HepG2 (cell line): Measurements from ENCODE around the gene STAP1. TPM values are rescaled to one million over a fixed set of nuclear protein-coding genes. Genes with fewer than 3 reads are reported as not detected.

ENCODE experiments used
- ATAC-seq: fragments of 200-7000 bp; cut with Tn5 transposase; 3 replicates; pipeline ENCODE4 v1.9.1; 2020; ENCODE audit warnings: mild to moderate bottlenecking, moderate library complexity
- BruUV-seq: library from RNA; stranded (reverse); fragments of 400-500 nt; replicated peaks from 2 replicates; lab custom pipeline; 2021; lab: Mats Ljungman, UMichigan
- CTCF ChIA-PET: fragments of 300-600 bp; formaldehyde crosslinking; extraction: SDS; loops from one replicate; lab custom pipeline; 2021; ENCODE audit warnings: low total read pairs, inconsistent platforms, low intra/inter-chr PET ratio; lab: Yijun Ruan, JAX
- POLR2A ChIA-PET: fragments of 350-600 bp; sonication (Branson Sonifier 250); formaldehyde crosslinking; loops from one replicate; lab custom pipeline; 2020; ENCODE audit warnings: antibody characterized with exemption, inconsistent platforms; lab: Yijun Ruan, JAX
- DNase-seq: peaks from one replicate; pipeline ENCODE4 v3.0.0-alpha.2; 2015; ENCODE audit warnings: low spot score
- FAIRE-seq: peaks from 3 replicates; lab custom pipeline; 2011; peaks lifted over from hg19 to GRCh38; lab: Jason Lieb, UNC
- H2AFZ ChIP-seq: one replicate; pipeline ENCODE4 v1.6.1; 2011; ENCODE audit warnings: low read length, inconsistent platforms
- H3K27ac ChIP-seq: fragments of 300-600 bp; 3 replicates; pipeline ENCODE4 v1.8.0; 2011; ENCODE audit warnings: mixed run types, mild to moderate bottlenecking, mixed read lengths, low read length, inconsistent platforms; ENCODE audit not compliant: insufficient read depth; ENCODE audit errors: extremely low read length
- H3K27me3 ChIP-seq, 2 experiments: fragments of 200-600 bp in 1 of 2; 2 replicates in 1 of 2; 3 replicates in 1 of 2; pipeline versions ENCODE4 v1.6.0 to v1.8.0; 2011; ENCODE audit warnings: low read length in 2 of 2, mild to moderate bottlenecking in 2 of 2, moderate library complexity in 2 of 2, inconsistent platforms in 1 of 2; ENCODE audit not compliant: insufficient read depth in 2 of 2, control insufficient read depth in 1 of 2
- H3K36me3 ChIP-seq, 2 experiments: fragments of 200-600 bp in 1 of 2; replicated peaks in 1 of 2; 2 replicates in 1 of 2; 3 replicates in 1 of 2; pipeline versions ENCODE4 v1.5.1 to v1.8.0; 2011; ENCODE audit warnings: low read length in 2 of 2, inconsistent platforms in 1 of 2; ENCODE audit not compliant: insufficient read depth in 2 of 2, control insufficient read depth in 1 of 2
- H3K4me1 ChIP-seq: 2 replicates; pipeline ENCODE4 v1.5.1; 2012; ENCODE audit warnings: low read length, inconsistent platforms; ENCODE audit not compliant: insufficient read depth
- H3K4me2 ChIP-seq: 2 replicates; pipeline ENCODE4 v1.6.0; 2011; ENCODE audit warnings: low read depth, low read length, inconsistent platforms
- H3K4me3 ChIP-seq, 3 experiments: fragments of 200-600 bp in 1 of 3; sonication (generic), shearing (Covaris generic) in 1 of 3; replicated peaks in 1 of 3; 2 replicates each; pipeline ENCODE4 v1.5.1; 2011 to 2016; ENCODE audit warnings: low read length in 3 of 3, inconsistent platforms in 2 of 3, low read depth in 2 of 3, mild to moderate bottlenecking in 2 of 3, control low read depth in 1 of 3, mixed read lengths in 1 of 3; ENCODE audit not compliant: insufficient read depth in 1 of 3
- H3K79me2 ChIP-seq: one replicate; pipeline ENCODE4 v1.6.1; 2011; ENCODE audit warnings: low read length, inconsistent platforms; ENCODE audit not compliant: insufficient read depth
- H3K9ac ChIP-seq: 2 replicates; pipeline ENCODE4 v1.6.0; 2011; ENCODE audit warnings: mild to moderate bottlenecking, low read depth, low read length, inconsistent platforms; ENCODE audit not compliant: insufficient read depth
- H3K9me3 ChIP-seq: 2 replicates; pipeline ENCODE4 v1.5.1; 2012; ENCODE audit warnings: mild to moderate bottlenecking, low read length
- H4K20me1 ChIP-seq: 2 replicates; pipeline ENCODE4 v1.6.0; 2011; ENCODE audit warnings: inconsistent platforms, mild to moderate bottlenecking, low read length, moderate library complexity; ENCODE audit not compliant: insufficient read depth
- ELF3 ChIP-seq: IDR thresholded peaks from 2 replicates; pipeline ENCODE4 v1.6.1; 2016; ENCODE audit warnings: missing genetic modification reagents, missing compliant biosample characterization
- ELF4 ChIP-seq: sonication (generic); formaldehyde crosslinking; IDR thresholded peaks from 2 replicates; pipeline ENCODE4 v1.5.0; 2020; ENCODE audit warnings: missing genetic modification reagents, mild to moderate bottlenecking, moderate library complexity, borderline replicate concordance
- ESRRA ChIP-seq: sonication (generic); formaldehyde crosslinking; IDR thresholded peaks from 2 replicates; pipeline ENCODE4 v1.5.1; 2020; ENCODE audit warnings: mild to moderate bottlenecking, low read depth, missing genetic modification reagents
- FLYWCH1 ChIP-seq: sonication (generic); formaldehyde crosslinking; IDR thresholded peaks from 2 replicates; pipeline ENCODE4 v1.8.1; 2023; ENCODE audit warnings: mild to moderate bottlenecking, missing genetic modification reagents
- KMT2A ChIP-seq: sonication (generic); formaldehyde crosslinking; IDR thresholded peaks from 2 replicates; pipeline ENCODE4 v1.4.0; 2020; ENCODE audit warnings: missing genetic modification reagents
- ZNF781 ChIP-seq: sonication (generic); formaldehyde crosslinking; IDR thresholded peaks from 2 replicates; pipeline ENCODE4 v1.5.1; 2020; ENCODE audit warnings: borderline replicate concordance, mild to moderate bottlenecking, missing genetic modification reagents; ENCODE audit errors: not compliant biosample characterization
- WGBS: methylation state at CpG from one replicate; pipeline ENCODE4 v1.1.6; 2017; ENCODE audit warnings: low lambda C conversion rate; 5-methylcytosine and 5-hydroxymethylcytosine counted together
- in situ Hi-C: cut with HindIII; loops from 2 replicates; pipeline ENCODE4 v1.10.0; 2017; ENCODE audit warnings: low pct_unique_long_range_greater_than_20kb; ENCODE audit not compliant: extremely low pct_ligation_motif_present
- intact Hi-C: fragments of 100-400 bp; cut with micrococcal nuclease; formaldehyde crosslinking; loops from one replicate; pipeline ENCODE4 v1.10.0; 2022; ENCODE audit not compliant: unreplicated experiment
- polyA plus RNA-seq, 8 experiments: library from polyadenylated mRNA; depleted of rRNA in 3 of 8; stranded (reverse) in 7 of 8; unstranded in 1 of 8; fragments of >200 nt; fragmentation: Illumina TruSeq in 4 of 8; extraction: Trizol in 4 of 8; gene quantifications; 2 replicates each; pipeline versions ENCODE4 v1.2.1 to v1.2.3, GENCODE V29; 2011 to 2016; ENCODE audit warnings: low read depth in 4 of 8, missing spikeins in 1 of 8, mixed read lengths in 1 of 8; ENCODE audit not compliant: insufficient read depth in 1 of 8
- total RNA-seq, 5 experiments: library from RNA; depleted of rRNA; stranded (reverse); fragments of >200 nt; fragmentation: Illumina TruSeq; extraction: Trizol; gene quantifications; 2 replicates each; pipeline ENCODE4 v1.2.3, GENCODE V29; 2016; ENCODE audit warnings: low read depth in 1 of 5
- TF ChIP-seq, protein P1 (sequence below): sonication (generic); formaldehyde crosslinking; conservative IDR thresholded peaks from 2 replicates; pipeline ENCODE4 v1.8.0; 2022; ENCODE audit warnings: mild to moderate bottlenecking, moderate library complexity, missing genetic modification reagents
- TF ChIP-seq, protein P2 (sequence below): IDR thresholded peaks from 2 replicates; pipeline ENCODE4 v1.6.1; 2016; ENCODE audit warnings: missing genetic modification reagents, missing compliant biosample characterization

STAP1 gene
- total and polyA plus RNA-seq, 2 of the 13 experiments (the other 11 are each of a cell fraction or from before 2014, with no cell fraction given): not detected

DNA sequence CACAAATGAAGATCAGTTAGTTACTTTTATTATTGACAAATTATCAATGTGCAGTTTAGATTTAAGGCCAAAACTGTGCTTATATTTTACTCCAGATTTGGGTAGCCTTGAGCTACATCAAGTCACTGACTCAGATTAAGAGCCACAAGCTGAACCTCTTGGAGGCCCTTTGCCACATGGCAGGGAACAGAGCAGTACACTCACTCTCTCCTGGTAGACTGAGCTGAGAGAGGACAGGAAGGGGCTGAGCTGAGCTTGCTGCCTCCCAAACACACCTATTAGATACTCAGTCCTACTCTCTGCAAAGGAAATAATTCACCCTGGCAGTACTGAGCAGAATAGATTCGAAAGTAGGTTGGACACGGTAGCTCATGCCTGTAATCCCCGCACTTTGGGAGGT is 7.8 kb downstream of the STAP1 start:
- Histone ChIP-seq H2AFZ (no peak overlapping the region), H3K4me2 (no peak overlapping the region), H3K9ac (no peak overlapping the region), H3K4me1 (no peaks in the 10 kb centered on the region), H3K27me3 (no peaks in the 10 kb centered on the region; a peak in 1 of 5 replicates), H4K20me1 (no peaks in the 10 kb centered on the region), H3K4me3 (no peak overlapping the region), H3K36me3 (no peaks in the 10 kb centered on the region), H3K9me3 (no peaks in the 10 kb centered on the region), H3K79me2 (no peaks in the 10 kb centered on the region), H3K27ac (no peak overlapping the region)
- DNase-seq: no peak
- no peak for ATAC-seq
- TF ChIP-seq FLYWCH1 (CRISPR knock-in tag): no peak
- no peak for TF ChIP-seq ZNF781
- no peak for TF ChIP-seq ELF3
- TF ChIP-seq, protein P1, sequence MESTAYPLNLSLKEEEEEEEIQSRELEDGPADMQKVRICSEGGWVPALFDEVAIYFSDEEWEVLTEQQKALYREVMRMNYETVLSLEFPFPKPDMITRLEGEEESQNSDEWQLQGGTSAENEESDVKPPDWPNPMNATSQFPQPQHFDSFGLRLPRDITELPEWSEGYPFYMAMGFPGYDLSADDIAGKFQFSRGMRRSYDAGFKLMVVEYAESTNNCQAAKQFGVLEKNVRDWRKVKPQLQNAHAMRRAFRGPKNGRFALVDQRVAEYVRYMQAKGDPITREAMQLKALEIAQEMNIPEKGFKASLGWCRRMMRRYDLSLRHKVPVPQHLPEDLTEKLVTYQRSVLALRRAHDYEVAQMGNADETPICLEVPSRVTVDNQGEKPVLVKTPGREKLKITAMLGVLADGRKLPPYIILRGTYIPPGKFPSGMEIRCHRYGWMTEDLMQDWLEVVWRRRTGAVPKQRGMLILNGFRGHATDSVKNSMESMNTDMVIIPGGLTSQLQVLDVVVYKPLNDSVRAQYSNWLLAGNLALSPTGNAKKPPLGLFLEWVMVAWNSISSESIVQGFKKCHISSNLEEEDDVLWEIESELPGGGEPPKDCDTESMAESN (CRISPR knock-in tag): no peak
- no peak for TF ChIP-seq KMT2A (CRISPR knock-in tag)
- POLR2A ChIA-PET: no interaction called here
- CTCF ChIA-PET: no interaction called here
- no peak for FAIRE-seq
- 49% methylated on average over 3 of the region's 3 CpGs for WGBS
- in situ Hi-C loops (loop anchor here (25.0 kb wide), 1 partner anchor 346 kb away; no protein-coding TSS in a partner anchor), intact Hi-C loops (no loop called here)
- BruUV-seq: no TSS peak

DNA sequence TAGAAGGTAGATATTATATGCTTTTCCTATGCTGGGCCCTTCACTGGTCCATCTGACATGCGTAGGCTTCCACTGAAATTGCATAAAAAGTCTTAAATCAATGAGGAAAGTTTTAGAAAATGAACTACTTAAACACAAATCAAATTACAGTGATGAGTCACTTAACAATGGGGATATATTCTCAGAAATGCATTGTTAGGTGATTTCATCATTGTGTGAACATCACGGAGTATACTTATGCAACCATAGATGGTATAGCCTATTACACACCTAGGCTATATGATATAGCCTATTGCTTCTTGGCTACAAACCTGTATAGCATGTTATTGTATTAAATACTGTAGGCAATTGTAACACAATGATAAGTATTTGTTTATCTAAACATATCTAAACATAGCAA is 10.3 kb downstream of the STAP1 start:
- intact Hi-C loops (no loop called here), in situ Hi-C loops (loop anchor here (25.0 kb wide), 1 partner anchor 343 kb away; no protein-coding TSS in a partner anchor)
- no peaks in the 10 kb centered on the region for H4K20me1 ChIP-seq
- WGBS: 31% methylated on average over 2 of the region's 2 CpGs
- DNase-seq: no peak
- no peaks in the 10 kb centered on the region for H3K4me1 ChIP-seq
- H3K27me3 ChIP-seq: no peaks in the 10 kb centered on the region; a peak in 1 of 5 replicates
- CTCF ChIA-PET: no interaction called here
- H3K27ac ChIP-seq: no peak overlapping the region
- no peak overlapping the region for H3K9ac ChIP-seq
- no peak overlapping the region for H3K4me3 ChIP-seq
- POLR2A ChIA-PET: no interaction called here
- FAIRE-seq: no peak
- H3K36me3 ChIP-seq: no peaks in the 10 kb centered on the region
- no peaks in the 10 kb centered on the region for H3K9me3 ChIP-seq
- TF ChIP-seq, protein P2, sequence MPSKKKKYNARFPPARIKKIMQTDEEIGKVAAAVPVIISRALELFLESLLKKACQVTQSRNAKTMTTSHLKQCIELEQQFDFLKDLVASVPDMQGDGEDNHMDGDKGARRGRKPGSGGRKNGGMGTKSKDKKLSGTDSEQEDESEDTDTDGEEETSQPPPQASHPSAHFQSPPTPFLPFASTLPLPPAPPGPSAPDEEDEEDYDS (CRISPR knock-in tag): no peak
- TF ChIP-seq ESRRA (no peak), ELF4 (CRISPR knock-in tag) (no peak)
- no peaks in the 10 kb centered on the region for H3K79me2 ChIP-seq
- H3K4me2 ChIP-seq: no peak overlapping the region
- ATAC-seq: no peak
- H2AFZ ChIP-seq: no peak overlapping the region
- BruUV-seq: no TSS peak
